Adrenal gland (tissue), 12 donors: ENCODE results near the gene RPTOR. TPM values are rescaled to one million over a fixed set of nuclear protein-coding genes. Genes with fewer than 3 reads are reported as not detected.

Experiments used
- DNase-seq, 7 donors: peaks; one replicate each; pipeline ENCODE4 v3.0.0-alpha.2; 2019 to 2020
- H3K27ac ChIP-seq, 5 donors: fragments of 200-600 bp; sonication (generic) in 4 of 5; 1 replicate in 3 of 5; 2 replicates in 2 of 5; pipeline versions ENCODE4 v1.5.1 to v1.8.0; 2016 to 2020; ENCODE audit warnings: mild to moderate bottlenecking in 1 of 5
- H3K27me3 ChIP-seq: fragments of 200-600 bp; 2 replicates; pipeline ENCODE4 v1.8.0; 2021
- H3K36me3 ChIP-seq, 2 donors: fragments of 200-600 bp; replicated peaks in 1 of 2; 1 replicate in 1 of 2; 2 replicates in 1 of 2; pipeline versions ENCODE4 v1.5.1 to v1.8.0; 2018 to 2022
- H3K4me1 ChIP-seq, 2 donors: fragments of 200-600 bp; replicated peaks in 1 of 2; 1 replicate in 1 of 2; 2 replicates in 1 of 2; pipeline versions ENCODE4 v1.5.1 to v1.8.0; 2018 to 2021
- H3K4me3 ChIP-seq, 4 donors: fragments of 200-600 bp; sonication (generic) in 3 of 4; one replicate each; pipeline ENCODE4 v1.5.1; 2016 to 2018
- H3K9me3 ChIP-seq, 3 donors: fragments of 200-600 bp; sonication (generic) in 1 of 3; replicated peaks in 1 of 3; 1 replicate in 2 of 3; 2 replicates in 1 of 3; pipeline versions ENCODE4 v1.5.1 to v1.8.0; 2016 to 2021
- POLR2A ChIP-seq, 2 donors: fragments of 450-650 bp; IDR thresholded peaks; one replicate each; pipeline ENCODE4 v1.6.1; 2017; ENCODE audit warnings: antibody characterized with exemption in 2 of 2, mild to moderate bottlenecking in 2 of 2, moderate library complexity in 1 of 2
- WGBS, 4 donors: extraction: QIAGEN DNeasy Blood & Tissue Kit in 2 of 4; methylation state at CpG; one replicate each; pipeline versions ENCODE4 v1.1.5 to v1.1.7; 2013 to 2017; 5-methylcytosine and 5-hydroxymethylcytosine counted together
- intact Hi-C, 2 donors: fragments of 100-400 bp; cut with DNase I; formaldehyde crosslinking; loops; one replicate each; pipeline versions ENCODE4 v1.14.1 to v1.15.0; 2022 to 2023
- polyA plus RNA-seq, 3 donors: library from polyadenylated mRNA; stranded (reverse); fragments of 200-250 nt in 2 of 3; fragments of 350-450 nt in 1 of 3; fragmentation: Illumina TruSeq in 1 of 3; extraction: RNeasy Lipid Tissue Mini Kit (QIAGEN cat#74804) in 1 of 3; gene quantifications; one replicate each; pipeline ENCODE4 v1.2.3, GENCODE V29; 2013 to 2014
- total RNA-seq, 9 donors: library from RNA; depleted of rRNA in 4 of 9; stranded (reverse); fragments of >200 nt in 4 of 9; fragments of 120-200 nt in 1 of 9; fragmentation: NEBNext Ultra II Directional in 1 of 9; extraction: Animal tissue kit (Norgen Biotek cat#: 25700) in 1 of 9; gene quantifications; one replicate each; pipeline versions ENCODE4 v1.1.0 to v1.2.4, GENCODE V29; 2013 to 2023
- TF ChIP-seq, protein P1 (sequence below), 6 experiments: fragments of 450-650 bp in 4 of 6; fragments of 200-600 bp in 2 of 6; sonication (generic) in 1 of 6; IDR thresholded peaks; 1 replicate in 5 of 6; 2 replicates in 1 of 6; pipeline versions ENCODE4 v1.5.1 to v1.8.0; 2016 to 2021; ENCODE audit warnings: antibody characterized with exemption in 6 of 6, mild to moderate bottlenecking in 2 of 6, moderate library complexity in 1 of 6
- donor health status: healthy with polysubstance abuse.
- donor health status: Bipolar disorder and iron deficiency.
- donor health status: DM: yes; HTN: yes; CAD: no.
- donor health status: DM: no; HTN: no; CAD: no.
- donor health status: DM: no; HTN: no; CAD: no.
- donor health status: DM: yes; HTN: yes; CAD: no.

The RPTOR gene
- total and polyA plus RNA-seq, 12 donors = 9.7 to 53.3 (median 29.7) TPM

DNA sequence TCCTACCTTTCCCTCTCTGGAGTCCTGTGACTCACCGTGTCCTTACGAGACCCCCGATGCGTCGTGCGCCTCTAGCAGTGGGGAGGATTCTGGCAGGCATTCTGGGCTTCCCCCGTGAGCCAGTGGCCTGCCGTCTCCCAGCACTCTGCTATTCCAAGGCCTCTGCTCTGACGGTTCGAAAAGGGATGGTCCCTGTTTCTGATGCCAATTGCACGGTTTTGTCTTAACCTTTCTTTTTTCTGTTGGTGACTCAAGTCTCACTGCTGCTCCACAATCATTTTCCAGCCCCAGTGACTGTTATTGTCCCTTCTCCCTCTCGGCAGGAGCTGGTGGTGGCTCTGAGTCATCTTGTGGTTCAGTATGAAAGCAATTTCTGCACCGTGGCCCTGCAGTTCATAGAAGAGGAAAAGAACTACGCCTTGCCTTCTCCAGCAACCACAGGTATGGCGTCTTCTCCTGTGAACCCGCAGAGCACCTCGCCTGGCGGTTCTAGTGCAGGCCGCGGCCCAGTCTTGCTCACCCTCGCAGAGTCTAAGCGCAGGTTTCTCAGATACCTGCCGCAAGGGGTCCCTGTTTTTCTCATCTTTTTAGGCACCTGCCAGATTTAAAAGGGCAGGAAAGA is 346.9 kb downstream of the RPTOR start:
- TF ChIP-seq, protein P1, sequence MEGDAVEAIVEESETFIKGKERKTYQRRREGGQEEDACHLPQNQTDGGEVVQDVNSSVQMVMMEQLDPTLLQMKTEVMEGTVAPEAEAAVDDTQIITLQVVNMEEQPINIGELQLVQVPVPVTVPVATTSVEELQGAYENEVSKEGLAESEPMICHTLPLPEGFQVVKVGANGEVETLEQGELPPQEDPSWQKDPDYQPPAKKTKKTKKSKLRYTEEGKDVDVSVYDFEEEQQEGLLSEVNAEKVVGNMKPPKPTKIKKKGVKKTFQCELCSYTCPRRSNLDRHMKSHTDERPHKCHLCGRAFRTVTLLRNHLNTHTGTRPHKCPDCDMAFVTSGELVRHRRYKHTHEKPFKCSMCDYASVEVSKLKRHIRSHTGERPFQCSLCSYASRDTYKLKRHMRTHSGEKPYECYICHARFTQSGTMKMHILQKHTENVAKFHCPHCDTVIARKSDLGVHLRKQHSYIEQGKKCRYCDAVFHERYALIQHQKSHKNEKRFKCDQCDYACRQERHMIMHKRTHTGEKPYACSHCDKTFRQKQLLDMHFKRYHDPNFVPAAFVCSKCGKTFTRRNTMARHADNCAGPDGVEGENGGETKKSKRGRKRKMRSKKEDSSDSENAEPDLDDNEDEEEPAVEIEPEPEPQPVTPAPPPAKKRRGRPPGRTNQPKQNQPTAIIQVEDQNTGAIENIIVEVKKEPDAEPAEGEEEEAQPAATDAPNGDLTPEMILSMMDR (IDR thresholded peaks at IDR 0.05) = no peak
- peak in 1 of 2 donors; percentile 24 for TF ChIP-seq POLR2A (IDR thresholded peaks at IDR 0.05)
- Histone ChIP-seq H3K27me3 (no peaks in the 10 kb centered on the region), H3K27ac (peak overlapping the region; percentile 66 to 90 (median 85)), H3K36me3 (peaks cover 0 to 11% of the 10 kb centered on the region in 2 donors), H3K9me3 (no peaks in the 10 kb centered on the region), H3K4me3 (no peak overlapping the region), H3K4me1 (peaks cover 15 to 22% of the 10 kb centered on the region in 2 donors)
- DNase-seq = peak; percentile 67 to 90 (median 83)
- intact Hi-C loops = no loop called here
- WGBS, 4 donors = 34 to 59% (median 43%) methylated on average over 18 to 23 of the region's 23 CpGs

GRCh38 chr17:80892019-80892855 is 347.6 kb downstream of the RPTOR start:
- Histone ChIP-seq H3K4me3 (no peak overlapping the region), H3K4me1 (peaks cover 15 to 22% of the 10 kb centered on the region in 2 donors), H3K9me3 (no peaks in the 10 kb centered on the region), H3K36me3 (peaks cover 0 to 11% of the 10 kb centered on the region in 2 donors), H3K27me3 (no peaks in the 10 kb centered on the region), H3K27ac (peak overlapping the region; percentile 66 to 90 (median 85))
- intact Hi-C loops = no loop called here
- TF ChIP-seq, protein P1 (IDR thresholded peaks at IDR 0.05) = no peak
- peak in 1 of 2 donors; percentile 41 for TF ChIP-seq POLR2A (IDR thresholded peaks at IDR 0.05)
- peak; percentile 75 to 95 (median 94) for DNase-seq
- 36 to 53% (median 39%) methylated on average over 19 to 35 of the region's 35 CpGs for WGBS, 4 donors

DNA sequence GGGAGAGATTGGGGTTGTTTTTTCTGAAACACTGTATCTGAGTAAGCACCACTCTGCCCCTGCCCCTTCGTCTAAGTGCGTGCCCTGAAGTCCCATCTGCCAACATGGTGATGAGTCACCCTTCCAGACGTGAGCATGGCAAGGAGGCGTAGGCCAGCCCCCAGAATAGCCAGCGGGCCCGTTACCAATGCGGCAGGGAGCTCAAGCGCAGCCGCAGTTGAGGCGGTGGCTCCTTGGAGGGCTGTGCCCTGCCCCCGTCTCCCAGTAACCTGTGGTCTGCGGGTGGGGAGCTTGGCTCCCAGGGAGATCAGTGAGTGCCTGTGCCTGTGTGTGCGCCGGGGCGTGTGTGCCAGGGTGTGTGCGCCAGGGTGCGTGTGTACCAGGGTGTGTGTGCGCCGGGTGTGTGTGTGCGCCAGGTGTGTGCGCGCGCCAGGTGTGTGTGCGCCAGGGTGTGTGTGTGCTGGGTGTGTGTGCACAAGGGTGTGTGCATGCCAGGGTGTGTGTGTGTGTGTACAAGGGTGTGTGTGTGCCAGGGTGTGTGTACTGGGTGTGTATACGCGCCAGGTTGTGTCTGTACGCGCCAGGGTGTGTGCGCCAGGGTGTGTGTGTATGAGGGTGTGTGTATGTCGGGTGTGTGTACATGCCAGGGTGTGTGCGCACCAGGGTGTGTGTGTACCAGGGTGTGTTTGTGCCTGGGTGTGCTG is 348.4 kb downstream of the RPTOR start:
- peaks cover 0 to 11% of the 10 kb centered on the region in 2 donors for H3K36me3 ChIP-seq

More for the DNA sequence above, 348.4 kb downstream of the RPTOR start:
- Histone ChIP-seq H3K9me3 (no peaks in the 10 kb centered on the region), H3K27ac (peak overlapping the region in 3 of 5 donors; percentile 82 to 90 (median 87)), H3K4me1 (peaks cover 15 to 22% of the 10 kb centered on the region in 2 donors), H3K4me3 (no peak overlapping the region), H3K27me3 (no peaks in the 10 kb centered on the region)
- intact Hi-C loops = no loop called here
- 74 to 89% (median 79%) methylated on average over 11 to 31 of the region's 31 CpGs for WGBS, 4 donors
- peak in 1 of 2 donors; percentile 29 for TF ChIP-seq POLR2A (IDR thresholded peaks at IDR 0.05)
- TF ChIP-seq, protein P1 (IDR thresholded peaks at IDR 0.05) = no peak
- peak; percentile 43 to 93 (median 80) for DNase-seq
